ENCODE data around the gene TPPP2. TPM values are rescaled to one million over a fixed set of nuclear protein-coding genes. Genes with fewer than 3 reads are reported as not detected.

Gene TPPP2
- total RNA-seq, 1 donor from 2014 or later = 0.84 TPM

DNA sequence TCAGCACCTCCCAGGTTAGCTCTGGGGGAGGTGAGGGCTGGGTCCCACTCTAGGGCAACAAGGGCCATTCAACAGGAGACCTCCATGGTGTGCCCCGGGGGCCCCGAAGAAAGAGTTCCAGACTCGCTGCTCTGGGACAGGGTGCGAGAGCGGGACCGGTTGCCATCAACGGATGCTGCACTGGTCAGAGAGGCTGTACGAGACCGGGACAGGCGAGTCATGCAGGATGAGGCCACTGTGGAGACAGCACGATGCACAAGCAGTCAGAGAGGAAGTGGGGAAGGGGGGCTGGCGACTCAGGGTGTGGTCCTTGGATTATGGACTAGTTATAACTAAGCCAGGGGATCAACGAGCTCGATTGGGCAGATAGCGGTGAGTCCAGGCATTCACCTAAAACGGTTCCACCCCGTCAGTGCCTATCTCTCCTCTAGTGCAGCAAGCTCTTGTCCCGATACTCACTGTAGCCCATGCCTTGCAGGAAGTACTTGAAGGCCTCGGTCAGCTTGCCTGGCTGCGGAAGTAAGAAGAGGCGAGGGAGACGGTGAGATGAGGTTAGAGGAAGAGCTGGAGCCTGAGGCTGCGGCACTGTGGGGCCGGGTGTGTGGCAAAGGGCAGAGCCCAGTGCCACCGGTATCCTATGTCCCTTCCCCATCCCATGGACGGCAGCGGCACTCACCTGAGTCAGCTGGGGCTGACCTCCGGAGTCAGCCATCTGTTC lies 12.3 kb upstream of the TPPP2 start:
- no peak overlapping the region for H3K27ac Mint-ChIP-seq
- DNase-seq (ENCODE audit: low spot score, unreplicated experiment) = no peak
- H3K27me3 Mint-ChIP-seq = peaks cover 5% of the 10 kb centered on the region
- peaks cover 4% of the 10 kb centered on the region for H3K4me1 Mint-ChIP-seq (ENCODE audit: low read depth)
- H3K4me3 Mint-ChIP-seq (ENCODE audit: low read depth) = no peak overlapping the region
- H3K36me3 Mint-ChIP-seq (ENCODE audit: insufficient read depth) = peaks cover 7% of the 10 kb centered on the region
- no peaks in the 10 kb centered on the region for H3K9me3 Mint-ChIP-seq (ENCODE audit: low read depth)
- TF ChIP-seq, protein P1, sequence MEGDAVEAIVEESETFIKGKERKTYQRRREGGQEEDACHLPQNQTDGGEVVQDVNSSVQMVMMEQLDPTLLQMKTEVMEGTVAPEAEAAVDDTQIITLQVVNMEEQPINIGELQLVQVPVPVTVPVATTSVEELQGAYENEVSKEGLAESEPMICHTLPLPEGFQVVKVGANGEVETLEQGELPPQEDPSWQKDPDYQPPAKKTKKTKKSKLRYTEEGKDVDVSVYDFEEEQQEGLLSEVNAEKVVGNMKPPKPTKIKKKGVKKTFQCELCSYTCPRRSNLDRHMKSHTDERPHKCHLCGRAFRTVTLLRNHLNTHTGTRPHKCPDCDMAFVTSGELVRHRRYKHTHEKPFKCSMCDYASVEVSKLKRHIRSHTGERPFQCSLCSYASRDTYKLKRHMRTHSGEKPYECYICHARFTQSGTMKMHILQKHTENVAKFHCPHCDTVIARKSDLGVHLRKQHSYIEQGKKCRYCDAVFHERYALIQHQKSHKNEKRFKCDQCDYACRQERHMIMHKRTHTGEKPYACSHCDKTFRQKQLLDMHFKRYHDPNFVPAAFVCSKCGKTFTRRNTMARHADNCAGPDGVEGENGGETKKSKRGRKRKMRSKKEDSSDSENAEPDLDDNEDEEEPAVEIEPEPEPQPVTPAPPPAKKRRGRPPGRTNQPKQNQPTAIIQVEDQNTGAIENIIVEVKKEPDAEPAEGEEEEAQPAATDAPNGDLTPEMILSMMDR (IDR thresholded peaks at IDR 0.05; ENCODE audit: unreplicated experiment) = no peak

DNA sequence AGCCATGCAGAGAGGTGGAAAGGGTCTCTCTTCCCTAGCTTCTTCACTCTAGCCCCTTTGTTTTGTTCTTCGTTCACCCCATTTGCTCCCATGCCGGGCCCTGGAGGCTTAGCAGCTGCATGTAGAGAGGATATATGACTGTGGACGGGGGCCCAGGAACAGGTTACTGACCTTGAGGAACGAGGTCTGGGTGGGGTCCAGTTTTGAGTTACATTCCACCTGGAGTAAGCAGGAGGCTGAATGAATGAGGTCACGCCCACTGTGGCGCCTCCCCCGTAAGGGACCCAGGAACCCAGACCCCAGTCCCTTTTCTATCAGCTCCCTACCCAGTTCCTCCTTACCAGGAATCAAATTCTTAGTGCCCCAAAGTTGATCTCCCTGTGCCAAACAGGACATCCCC lies 11.7 kb upstream of the TPPP2 start:
- Mint-ChIP-seq H3K27ac (no peak overlapping the region), H3K4me3 (ENCODE audit: low read depth) (no peak overlapping the region), H3K4me1 (ENCODE audit: low read depth) (peaks cover 6% of the 10 kb centered on the region), H3K27me3 (peaks cover 9% of the 10 kb centered on the region), H3K36me3 (ENCODE audit: insufficient read depth) (peaks cover 7% of the 10 kb centered on the region), H3K9me3 (ENCODE audit: low read depth) (no peaks in the 10 kb centered on the region)
- no peak for DNase-seq (ENCODE audit: low spot score, unreplicated experiment)
- TF ChIP-seq, protein P1 (IDR thresholded peaks at IDR 0.05; ENCODE audit: unreplicated experiment) = no peak

DNA sequence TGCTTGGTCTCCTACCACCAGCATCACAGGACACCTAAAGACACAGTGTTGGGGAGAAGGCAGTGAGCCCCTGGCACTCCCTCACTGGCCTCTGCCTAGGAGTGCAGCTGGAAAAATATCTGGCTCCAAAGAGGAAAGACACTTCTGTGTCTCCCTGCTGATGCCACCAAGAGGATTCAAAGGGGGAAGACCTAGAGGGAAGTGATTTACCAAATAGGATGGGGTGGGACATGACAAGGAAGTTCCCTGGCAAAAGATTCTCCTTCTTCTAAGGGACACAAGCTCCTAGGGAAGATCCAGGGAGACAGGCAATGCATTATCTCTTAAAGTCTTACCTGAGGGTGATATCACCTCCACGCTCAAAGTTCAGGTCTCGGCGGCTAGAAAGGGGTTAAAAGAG lies 11.2 kb upstream of the TPPP2 start:
- peaks cover 7% of the 10 kb centered on the region for H3K36me3 Mint-ChIP-seq (ENCODE audit: insufficient read depth)
- H3K9me3 Mint-ChIP-seq (ENCODE audit: low read depth) = no peaks in the 10 kb centered on the region
- TF ChIP-seq, protein P1 (IDR thresholded peaks at IDR 0.05; ENCODE audit: unreplicated experiment) = no peak
- peaks cover 9% of the 10 kb centered on the region for H3K27me3 Mint-ChIP-seq
- H3K4me3 Mint-ChIP-seq (ENCODE audit: low read depth) = no peak overlapping the region
- no peak overlapping the region for H3K27ac Mint-ChIP-seq
- DNase-seq (ENCODE audit: low spot score, unreplicated experiment) = no peak
- H3K4me1 Mint-ChIP-seq (ENCODE audit: low read depth) = peaks cover 10% of the 10 kb centered on the region

DNA sequence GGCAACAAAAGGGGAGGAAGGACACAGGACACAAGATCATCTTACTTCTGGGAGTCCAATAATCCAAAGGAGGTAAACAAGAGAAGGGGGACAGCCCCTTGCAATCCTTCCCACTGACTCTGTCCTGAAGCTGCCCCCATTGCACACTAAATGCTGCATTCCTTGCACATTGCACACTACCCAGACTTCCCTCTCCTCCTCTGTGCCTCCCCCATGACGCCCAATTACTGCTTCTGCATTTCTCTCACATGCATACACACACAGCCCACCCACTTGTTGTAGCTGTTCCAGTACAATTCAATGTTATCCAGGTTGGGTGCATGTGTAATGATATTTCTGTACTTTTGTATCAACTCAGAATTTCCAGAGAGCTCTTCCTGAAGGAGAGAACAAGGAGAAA lies 10.7 kb upstream of the TPPP2 start:
- H3K36me3 Mint-ChIP-seq (ENCODE audit: insufficient read depth) = peaks cover 7% of the 10 kb centered on the region
- H3K9me3 Mint-ChIP-seq (ENCODE audit: low read depth) = no peaks in the 10 kb centered on the region
- peaks cover 9% of the 10 kb centered on the region for H3K27me3 Mint-ChIP-seq
- H3K4me1 Mint-ChIP-seq (ENCODE audit: low read depth) = peaks cover 16% of the 10 kb centered on the region
- no peak overlapping the region for H3K4me3 Mint-ChIP-seq (ENCODE audit: low read depth)
- TF ChIP-seq, protein P1 (IDR thresholded peaks at IDR 0.05; ENCODE audit: unreplicated experiment) = no peak
- DNase-seq (ENCODE audit: low spot score, unreplicated experiment) = no peak
- no peak overlapping the region for H3K27ac Mint-ChIP-seq

DNA sequence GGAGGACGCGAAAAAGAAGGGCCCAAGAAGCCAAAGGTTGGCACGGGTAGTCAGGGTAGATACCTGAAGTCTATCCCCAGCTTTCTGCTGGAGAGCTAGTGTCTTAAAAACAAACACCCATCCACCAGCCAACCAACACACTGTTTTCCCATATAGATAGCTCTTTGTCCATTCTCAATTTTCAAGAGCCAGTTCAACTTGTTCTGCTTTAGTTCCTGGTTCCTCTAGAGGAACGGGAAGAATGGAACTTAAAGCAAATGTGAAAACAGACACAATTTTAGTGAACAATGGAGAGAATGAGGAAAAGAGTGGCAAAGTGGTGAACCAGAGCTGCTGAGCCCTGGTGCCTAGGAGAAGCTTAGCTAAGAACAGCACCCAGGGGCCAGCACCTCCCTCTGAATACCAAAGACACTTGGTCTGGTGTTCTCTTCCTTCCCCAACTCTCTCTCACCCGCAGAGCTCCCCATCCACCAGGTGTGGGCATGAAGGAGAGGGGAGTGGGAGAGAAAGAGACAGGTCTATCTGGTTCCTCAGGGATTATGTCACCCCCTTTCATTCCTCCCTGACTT lies 9.0 kb upstream of the TPPP2 start:
- Mint-ChIP-seq H3K36me3 (ENCODE audit: insufficient read depth) (peaks cover 7% of the 10 kb centered on the region), H3K27ac (no peak overlapping the region), H3K27me3 (peaks cover 9% of the 10 kb centered on the region), H3K4me3 (ENCODE audit: low read depth) (no peak overlapping the region), H3K4me1 (ENCODE audit: low read depth) (peaks cover 16% of the 10 kb centered on the region), H3K9me3 (ENCODE audit: low read depth) (no peaks in the 10 kb centered on the region)
- TF ChIP-seq, protein P1 (IDR thresholded peaks at IDR 0.05; ENCODE audit: unreplicated experiment) = no peak
- DNase-seq (ENCODE audit: low spot score, unreplicated experiment) = no peak

Measured in progenitor cell of endocrine pancreas (in vitro differentiated cells).